Raji (cell line): Measurements from ENCODE around the gene SLC35F5.

Experiments
- POLR2A ChIP-seq: IDR thresholded peaks from 2 replicates; pipeline ENCODE4 v1.6.1; 2011; ENCODE audit warnings: low read depth, low read length, control low read depth; ENCODE audit not compliant: insufficient read depth

SLC35F5 gene

DNA sequence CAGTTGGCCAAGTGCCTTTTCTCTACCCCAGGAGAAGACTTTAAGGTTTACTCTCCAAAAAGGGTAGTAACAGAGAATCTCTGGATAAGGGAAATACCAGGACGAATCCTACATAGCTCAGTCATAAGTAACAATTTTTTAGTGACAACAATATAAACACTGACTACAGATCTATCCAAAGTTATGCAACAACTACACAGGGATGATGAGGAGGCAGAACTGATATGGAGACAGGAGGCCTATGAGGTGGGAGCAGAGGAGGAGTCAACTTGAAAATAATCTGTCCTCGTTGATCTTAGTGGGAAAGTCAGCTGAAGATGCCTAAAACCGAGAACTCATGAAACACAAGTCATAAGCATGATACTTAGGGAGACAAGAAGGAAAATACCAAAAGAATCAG is 40.2 kb downstream of the SLC35F5 start:
- no peak for TF ChIP-seq POLR2A

DNA sequence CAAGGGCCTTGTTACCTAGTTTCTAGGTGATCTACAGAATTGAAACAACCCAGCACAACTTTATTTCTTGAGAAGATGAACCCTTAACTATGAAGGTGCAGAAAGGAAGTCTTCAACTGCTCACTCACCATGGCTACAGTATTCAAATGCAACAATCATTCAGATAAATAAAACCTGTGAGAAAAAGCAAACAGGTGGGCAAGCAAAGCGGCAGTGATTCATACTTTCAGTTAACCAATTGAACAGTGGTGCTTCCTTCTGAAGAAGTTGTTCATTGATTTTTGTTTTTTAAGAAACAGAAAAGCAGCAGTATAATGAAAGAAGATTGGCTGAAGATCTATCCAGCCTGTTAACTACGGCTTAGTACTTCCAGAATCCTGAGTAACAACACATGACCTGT is 43.5 kb downstream of the SLC35F5 start:
- TF ChIP-seq POLR2A: no peak

DNA sequence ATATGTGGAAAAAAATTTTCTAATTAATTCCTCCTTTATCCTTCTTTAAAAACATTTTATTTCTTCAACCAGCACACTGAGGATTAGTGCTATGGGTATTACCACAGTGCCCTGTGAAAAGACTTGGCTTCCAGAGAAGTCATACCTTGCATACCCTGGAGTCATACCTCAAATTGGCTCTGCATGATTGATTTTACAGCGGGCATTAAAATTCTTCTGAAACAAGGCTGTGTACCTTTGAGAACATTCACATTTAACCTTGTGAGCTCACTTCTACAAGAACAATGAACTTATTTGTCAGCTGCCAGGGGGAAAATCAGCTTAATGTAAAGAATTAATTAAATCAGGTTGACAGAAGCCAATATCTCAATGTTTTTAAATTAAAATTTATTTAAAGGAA is 44.6 kb downstream of the SLC35F5 start:
- TF ChIP-seq POLR2A: no peak

DNA sequence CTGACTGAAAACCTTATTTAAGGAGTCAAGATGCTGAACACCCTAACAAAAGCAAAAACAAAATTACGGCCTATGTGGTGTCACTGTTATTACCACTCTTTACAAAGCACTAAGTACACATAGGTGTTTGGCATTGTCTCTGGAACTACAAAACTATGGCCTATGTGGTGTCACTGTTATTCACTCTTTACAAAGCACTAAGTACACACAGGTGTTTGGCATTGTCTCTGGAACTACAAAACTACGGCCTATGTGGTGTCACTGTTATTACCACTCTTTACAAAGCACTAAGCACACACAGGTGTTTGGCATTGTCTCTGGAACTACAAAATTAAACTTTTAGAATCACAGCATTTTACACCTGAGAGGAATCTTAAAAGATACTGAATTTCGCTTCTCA is 47.4 kb downstream of the SLC35F5 start:
- TF ChIP-seq POLR2A: no peak

GRCh38 chr2:113707106-113707505 is 49.3 kb downstream of the SLC35F5 start:
- no peak for TF ChIP-seq POLR2A

GRCh38 chr2:113705982-113706523 is 50.4 kb downstream of the SLC35F5 start:
- TF ChIP-seq POLR2A: no peak

DNA sequence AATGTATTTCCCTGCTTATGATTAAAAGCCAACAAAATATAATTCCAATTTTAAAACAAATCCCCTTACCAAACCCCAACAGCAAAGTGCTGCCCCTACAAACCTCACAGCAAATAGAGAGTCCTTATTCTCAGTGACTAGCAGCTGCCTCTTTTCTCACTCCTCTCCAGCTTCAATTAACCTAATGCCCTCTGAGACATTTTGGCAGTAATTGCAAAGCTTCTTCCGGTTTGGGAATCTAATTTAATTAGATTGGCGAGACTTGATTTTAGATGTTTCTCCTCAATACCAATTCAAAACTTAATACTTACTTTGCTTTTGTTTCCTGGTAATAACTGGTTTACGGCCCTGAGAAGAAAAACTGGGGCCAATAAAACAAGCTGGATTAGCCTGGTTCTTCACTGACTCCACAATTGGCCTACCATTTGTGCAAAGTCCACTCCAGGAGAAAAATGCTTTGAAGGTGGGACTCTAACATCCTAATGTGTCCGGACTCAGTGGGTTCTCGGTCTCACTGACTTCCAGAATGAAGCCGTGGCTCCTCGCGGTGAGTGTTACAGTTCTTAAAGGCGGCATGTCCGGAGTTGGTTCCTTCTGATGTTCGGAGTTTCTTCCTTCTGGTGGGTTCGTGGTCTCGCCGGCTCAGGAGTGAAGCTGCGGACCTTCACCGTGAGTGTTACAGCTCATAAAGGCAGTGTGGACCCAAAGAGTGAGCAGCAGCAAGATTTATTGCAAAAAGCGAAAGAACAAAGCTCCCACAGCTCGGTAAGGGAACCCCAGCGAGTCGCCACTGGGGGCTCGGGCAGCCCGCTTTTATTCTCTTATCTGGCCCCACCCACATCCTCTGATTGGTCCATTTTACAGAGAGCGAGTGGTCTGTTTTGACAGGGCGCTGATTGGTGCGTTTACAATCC is 52.8 kb downstream of the SLC35F5 start:
- TF ChIP-seq POLR2A: no peak

GRCh38 chr2:113700186-113700841 is 56.1 kb downstream of the SLC35F5 start:
- no peak for TF ChIP-seq POLR2A

DNA sequence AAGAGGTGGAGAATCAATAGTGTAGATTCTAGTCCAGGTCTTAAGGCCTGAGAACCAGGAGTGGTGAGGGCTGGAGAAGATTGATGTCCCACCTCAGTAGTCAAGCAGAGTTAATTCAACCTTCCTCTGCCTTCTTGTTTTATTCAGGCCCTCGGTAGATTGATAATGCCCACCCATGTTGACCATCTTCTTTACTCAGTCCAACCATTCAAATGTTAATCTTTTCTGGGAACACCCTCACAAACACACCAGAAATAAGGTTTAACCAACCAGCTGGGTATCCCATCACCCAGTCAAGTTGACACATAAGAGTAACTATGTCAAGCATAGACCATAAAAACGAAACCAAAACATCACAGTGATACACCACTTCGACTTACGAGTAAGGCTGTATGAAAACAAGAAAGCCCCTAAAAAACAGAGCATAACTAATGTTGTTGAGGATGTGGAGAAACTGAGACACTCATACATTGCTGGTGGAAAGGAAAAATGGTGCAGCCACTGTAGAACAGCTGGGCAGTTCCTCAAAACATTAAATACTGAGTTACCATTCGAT is 57.5 kb downstream of the SLC35F5 start:
- TF ChIP-seq POLR2A: no peak

- TF ChIP-seq POLR2A: no peak
These were observed 58.9 kb downstream of the SLC35F5 start for GRCh38 chr2:113697516-113697915.

- TF ChIP-seq POLR2A: no peak
These were observed 62.0 kb downstream of the SLC35F5 start for GRCh38 chr2:113694438-113694837.

DNA sequence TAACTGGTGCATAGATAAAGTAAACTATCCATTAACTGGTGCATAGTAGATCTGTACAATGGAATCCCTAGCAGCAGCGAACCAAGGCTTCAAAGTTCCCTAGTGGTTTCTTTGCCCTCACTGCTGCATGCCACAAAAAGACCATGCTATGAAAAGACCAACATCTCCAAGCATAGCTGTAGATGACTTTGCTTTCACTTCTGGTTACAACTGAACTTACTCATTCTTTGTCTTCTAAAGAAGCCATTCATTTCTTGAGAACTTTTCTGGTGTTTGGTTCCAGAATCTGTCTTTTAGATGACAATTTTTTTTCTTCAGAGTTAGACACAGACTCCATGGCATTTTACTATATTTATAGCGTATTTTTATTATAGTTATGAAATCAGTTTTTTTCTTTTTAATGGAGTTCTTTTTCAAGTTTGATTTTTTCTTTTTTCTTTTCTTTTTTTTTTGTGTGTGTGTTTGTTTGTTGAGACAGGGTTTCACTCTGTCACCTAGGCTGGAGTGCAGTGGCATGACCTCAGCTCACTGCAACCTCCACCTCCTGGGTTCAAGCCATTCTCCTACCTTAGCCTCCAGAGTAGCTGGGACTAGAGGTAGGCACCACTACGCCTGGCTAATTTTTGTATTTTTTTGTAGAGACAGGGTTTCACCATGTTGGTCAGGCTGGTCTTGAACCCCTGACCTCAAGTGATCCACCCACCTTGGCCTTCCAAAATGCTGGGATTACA is 63.6 kb downstream of the SLC35F5 start:
- no peak for TF ChIP-seq POLR2A

- no peak for TF ChIP-seq POLR2A
These were observed 69.9 kb downstream of the SLC35F5 start for GRCh38 chr2:113686537-113686936.

- no peak for TF ChIP-seq POLR2A
These were observed 71.0 kb downstream of the SLC35F5 start for GRCh38 chr2:113685471-113685870.

GRCh38 chr2:113679457-113679856 is 77.0 kb downstream of the SLC35F5 start:
- TF ChIP-seq POLR2A: no peak
